Common myeloid progenitor, CD34-positive (primary cell): ENCODE data around the gene ALDH16A1.

Source experiments
- CTCF ChIA-PET: fragments of 350-600 bp; sonication (Branson Sonifier 250); formaldehyde crosslinking; loops from one replicate; lab custom pipeline; 2021; ENCODE audit warnings: antibody characterized with exemption; lab: Charles Lee
- POLR2A ChIA-PET: fragments of 350-600 bp; sonication (Branson Sonifier 250); formaldehyde crosslinking; loops from one replicate; lab custom pipeline; 2021; ENCODE audit warnings: antibody characterized with exemption; lab: Charles Lee
- DNase-seq, 3 donors: peaks; one replicate each; pipeline versions ENCODE4 v3.0.0 to v3.0.0-alpha.2; 2013
- H3K27ac ChIP-seq, 2 experiments: 1 replicate in 1 of 2; 2 replicates in 1 of 2; pipeline ENCODE4 v1.7.0; 2013; ENCODE audit warnings: inconsistent platforms in 2 of 2, low read length in 2 of 2, mild to moderate bottlenecking in 2 of 2, low read depth in 1 of 2, moderate library complexity in 1 of 2; ENCODE audit not compliant: severe bottlenecking in 2 of 2, insufficient read depth in 1 of 2, poor library complexity in 1 of 2
- H3K27me3 ChIP-seq, 5 experiments: replicated peaks in 2 of 5; 1 replicate in 3 of 5; 2 replicates in 2 of 5; pipeline versions ENCODE4 v1.6.1 to v1.7.0; 2013; ENCODE audit warnings: low read length in 4 of 5, mild to moderate bottlenecking in 2 of 5, moderate library complexity in 2 of 5, inconsistent platforms in 1 of 5; ENCODE audit not compliant: insufficient read depth in 5 of 5, control insufficient read depth in 4 of 5
- H3K36me3 ChIP-seq, 4 experiments: 1 replicate in 2 of 4; 2 replicates in 2 of 4; pipeline versions ENCODE4 v1.6.1 to v1.7.0; 2013; ENCODE audit warnings: low read length in 3 of 4, control low read depth in 1 of 4, mild to moderate bottlenecking in 1 of 4; ENCODE audit not compliant: control insufficient read depth in 4 of 4, insufficient read depth in 4 of 4
- H3K4me1 ChIP-seq, 4 experiments: 1 replicate in 3 of 4; 2 replicates in 1 of 4; pipeline versions ENCODE4 v1.6.1 to v1.7.1; 2013; ENCODE audit warnings: low read length in 3 of 4, mild to moderate bottlenecking in 3 of 4, control low read depth in 1 of 4, inconsistent platforms in 1 of 4, moderate library complexity in 1 of 4; ENCODE audit not compliant: control insufficient read depth in 4 of 4, insufficient read depth in 4 of 4; ENCODE audit errors: control extremely low read depth in 1 of 4
- H3K4me3 ChIP-seq, 7 experiments: 1 replicate in 4 of 7; 2 replicates in 3 of 7; pipeline versions ENCODE4 v1.5.1 to v1.7.0; 2013; ENCODE audit warnings: mild to moderate bottlenecking in 7 of 7, low read length in 6 of 7, moderate library complexity in 6 of 7, inconsistent platforms in 2 of 7, low read depth in 2 of 7, control low read depth in 1 of 7; ENCODE audit not compliant: insufficient read depth in 4 of 7, control insufficient read depth in 1 of 7; ENCODE audit errors: extremely low read depth in 1 of 7
- H3K9me3 ChIP-seq, 5 experiments: 1 replicate in 4 of 5; 2 replicates in 1 of 5; pipeline versions ENCODE4 v1.6.1 to v1.7.1; 2013; ENCODE audit warnings: low read length in 4 of 5, mild to moderate bottlenecking in 2 of 5, inconsistent platforms in 1 of 5, low read depth in 1 of 5, moderate library complexity in 1 of 5; ENCODE audit not compliant: control insufficient read depth in 4 of 5, insufficient read depth in 2 of 5; ENCODE audit errors: control extremely low read depth in 1 of 5
- WGBS: methylation state at CpG from one replicate; pipeline ENCODE4 v1.1.5; 2013; ENCODE audit not compliant: insufficient coverage; 5-methylcytosine and 5-hydroxymethylcytosine counted together

Gene ALDH16A1

DNA sequence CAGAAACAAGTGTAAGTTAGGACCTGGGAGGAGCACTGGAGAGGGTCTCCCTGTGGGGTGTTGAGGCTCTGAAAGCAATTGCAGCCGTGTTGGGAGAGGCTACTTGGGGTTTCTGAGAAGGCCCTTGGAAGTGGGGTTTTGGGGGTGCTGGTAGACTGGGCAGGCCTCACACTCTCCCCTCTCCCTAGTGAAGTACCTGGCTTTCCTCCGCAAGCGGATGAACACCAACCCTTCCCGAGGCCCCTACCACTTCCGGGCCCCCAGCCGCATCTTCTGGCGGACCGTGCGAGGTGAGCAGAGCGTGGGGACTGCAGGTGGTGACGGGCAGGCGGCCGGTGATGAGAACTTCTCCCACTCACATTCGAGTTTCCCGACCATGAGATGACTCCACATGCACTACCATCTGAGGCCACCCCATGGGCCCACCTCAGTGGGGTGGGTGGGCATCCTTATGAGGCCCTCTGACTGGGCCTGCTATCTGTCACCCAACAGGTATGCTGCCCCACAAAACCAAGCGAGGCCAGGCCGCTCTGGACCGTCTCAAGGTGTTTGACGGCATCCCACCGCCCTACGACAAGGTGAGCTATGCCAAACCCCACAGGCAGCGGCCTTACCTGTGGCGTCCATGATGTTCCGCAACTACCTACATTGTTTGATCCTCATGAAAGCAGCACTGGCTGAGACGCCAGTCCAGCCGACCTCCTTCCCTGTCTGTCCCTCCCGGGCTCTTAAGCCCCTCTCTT, 37.4 kb downstream of the ALDH16A1 start:
- ChIA-PET POLR2A (no interaction called here), CTCF (no interaction called here)
- H3K4me3 ChIP-seq: peak overlapping the region in 1 of 7 experiments; percentile 89
- 93% methylated on average over 26 of the region's 27 CpGs for WGBS
- peak overlapping the region in 1 of 2 experiments; percentile 99 for H3K27ac ChIP-seq
- peaks cover 12 to 28% (median 19%) of the 10 kb centered on the region in 4 experiments for H3K4me1 ChIP-seq
- no peak for DNase-seq
- H3K27me3 ChIP-seq: no peaks in the 10 kb centered on the region
- H3K9me3 ChIP-seq: no peaks in the 10 kb centered on the region
- peaks cover 7 to 45% (median 38%) of the 10 kb centered on the region in 4 experiments for H3K36me3 ChIP-seq

DNA sequence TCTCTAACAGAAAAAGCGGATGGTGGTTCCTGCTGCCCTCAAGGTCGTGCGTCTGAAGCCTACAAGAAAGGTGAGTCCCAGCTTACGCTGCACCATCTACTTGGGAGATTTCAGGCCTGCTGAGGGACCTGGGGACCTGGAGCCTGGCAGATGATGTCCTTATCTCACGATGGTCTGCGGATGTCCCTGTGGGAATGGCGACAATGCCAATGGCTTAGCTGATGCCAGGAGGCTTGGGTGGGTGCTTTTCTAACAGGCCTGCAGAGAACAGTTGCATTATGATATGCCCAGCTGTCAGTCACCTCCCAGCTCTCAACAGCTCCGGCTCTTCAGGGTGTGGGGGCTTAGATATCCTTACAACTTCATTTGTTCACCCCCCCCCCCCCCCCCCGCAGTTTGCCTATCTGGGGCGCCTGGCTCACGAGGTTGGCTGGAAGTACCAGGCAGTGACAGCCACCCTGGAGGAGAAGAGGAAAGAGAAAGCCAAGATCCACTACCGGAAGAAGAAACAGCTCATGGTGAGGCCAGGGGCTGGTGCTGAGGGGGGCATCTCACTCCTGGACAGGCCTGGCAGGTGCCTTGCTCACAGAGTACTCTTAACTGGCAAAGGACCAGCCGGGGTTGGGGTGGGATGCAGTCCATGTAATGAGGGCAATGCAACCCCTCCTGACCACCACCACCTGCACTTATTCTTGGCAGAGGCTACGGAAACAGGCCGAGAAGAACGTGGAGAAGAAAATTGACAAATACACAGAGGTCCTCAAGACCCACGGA, 38.2 kb downstream of the ALDH16A1 start:
- WGBS: 87% methylated on average over 12 of the region's 17 CpGs
- Histone ChIP-seq H3K27me3 (no peaks in the 10 kb centered on the region), H3K36me3 (peaks cover 7 to 45% (median 38%) of the 10 kb centered on the region in 4 experiments), H3K27ac (no peak overlapping the region), H3K4me3 (no peak overlapping the region), H3K4me1 (peaks cover 12 to 29% (median 20%) of the 10 kb centered on the region in 4 experiments), H3K9me3 (no peaks in the 10 kb centered on the region)
- ChIA-PET CTCF (interaction anchor here (0.6 kb wide), 1 partner anchor 79 kb away, joined by 3 read pairs; no protein-coding TSS in a partner anchor), POLR2A (interaction anchor here (0.6 to 1.3 kb wide), 2 partner anchors 13 to 113 kb away, joined by 3 to 6 read pairs; no protein-coding TSS in a partner anchor)
- no peak for DNase-seq

DNA sequence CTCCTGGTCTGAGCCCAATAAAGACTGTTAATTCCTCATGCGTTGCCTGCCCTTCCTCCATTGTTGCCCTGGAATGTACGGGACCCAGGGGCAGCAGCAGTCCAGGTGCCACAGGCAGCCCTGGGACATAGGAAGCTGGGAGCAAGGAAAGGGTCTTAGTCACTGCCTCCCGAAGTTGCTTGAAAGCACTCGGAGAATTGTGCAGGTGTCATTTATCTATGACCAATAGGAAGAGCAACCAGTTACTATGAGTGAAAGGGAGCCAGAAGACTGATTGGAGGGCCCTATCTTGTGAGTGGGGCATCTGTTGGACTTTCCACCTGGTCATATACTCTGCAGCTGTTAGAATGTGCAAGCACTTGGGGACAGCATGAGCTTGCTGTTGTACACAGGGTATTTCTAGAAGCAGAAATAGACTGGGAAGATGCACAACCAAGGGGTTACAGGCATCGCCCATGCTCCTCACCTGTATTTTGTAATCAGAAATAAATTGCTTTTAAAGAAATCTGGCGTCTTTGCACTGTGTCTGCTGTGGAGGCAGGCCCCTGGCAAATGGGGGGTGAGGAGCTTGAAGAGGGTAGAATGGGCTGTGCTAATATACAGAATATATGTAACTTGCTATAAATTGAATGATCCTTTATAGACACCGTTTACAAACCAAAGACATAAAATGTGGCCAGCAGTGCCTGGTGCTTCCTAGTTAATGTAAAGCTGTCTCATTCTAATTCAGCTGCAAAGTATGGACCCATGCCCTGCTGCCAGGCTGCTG, 39.0 kb downstream of the ALDH16A1 start:
- 91% methylated on average over 3 of the region's 7 CpGs for WGBS
- POLR2A ChIA-PET: interaction anchor here (1.3 kb wide), 1 partner anchor 13 kb away, joined by 3 read pairs; no protein-coding TSS in a partner anchor
- CTCF ChIA-PET: interaction anchor here (0.5 to 1.1 kb wide), 4 partner anchors 11 to 36 kb away, joined by 3 read pairs; partner anchors contain the start of gene RCN3

DNA sequence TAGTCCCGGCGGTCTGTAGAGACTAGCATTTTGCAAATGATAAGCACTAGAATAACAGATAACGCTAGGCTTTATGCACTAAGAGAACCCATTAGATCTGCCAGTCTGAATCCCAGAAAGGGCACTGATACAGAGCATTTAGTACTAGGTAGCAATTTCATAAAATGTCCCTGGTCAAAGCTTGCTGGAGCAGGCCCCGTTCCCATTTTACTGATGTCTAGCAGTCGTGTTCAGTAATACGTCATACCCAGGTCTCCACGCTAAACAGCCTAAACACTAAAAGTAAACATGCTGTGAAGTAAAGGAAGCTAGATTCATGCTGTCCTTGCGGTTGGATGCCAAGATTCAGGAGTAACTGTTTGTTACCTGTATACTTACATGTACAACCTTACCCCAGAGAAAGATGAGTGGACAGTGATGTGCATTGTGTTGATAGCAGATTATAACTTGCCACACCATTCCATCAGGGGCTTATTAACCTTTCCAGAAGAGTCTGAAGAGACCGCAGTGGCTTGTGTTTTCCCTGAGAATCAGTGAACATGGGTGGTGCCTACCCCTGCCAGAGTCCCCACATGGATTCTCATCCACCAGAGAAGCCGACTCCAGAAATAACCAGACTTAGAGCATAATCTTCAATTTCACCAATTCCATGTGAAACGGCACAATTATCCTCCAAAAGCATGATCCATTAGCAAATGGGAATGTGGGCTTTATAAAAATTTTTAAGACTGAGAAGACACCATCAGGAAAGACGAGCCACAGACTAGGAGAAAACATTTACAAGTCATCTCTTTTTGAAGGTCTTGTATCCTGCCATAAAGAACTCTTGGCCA, 39.8 kb downstream of the ALDH16A1 start:
- Histone ChIP-seq H3K27me3 (no peaks in the 10 kb centered on the region), H3K36me3 (peaks cover 7 to 52% (median 44%) of the 10 kb centered on the region in 4 experiments), H3K4me1 (peaks cover 16 to 39% (median 30%) of the 10 kb centered on the region in 4 experiments), H3K9me3 (no peaks in the 10 kb centered on the region), H3K4me3 (no peak overlapping the region), H3K27ac (no peak overlapping the region)
- no peak for DNase-seq
- 96% methylated on average over 6 of the region's 12 CpGs for WGBS
- CTCF ChIA-PET: interaction anchor here (0.9 to 1.1 kb wide), 3 partner anchors 12 to 21 kb away, joined by 3 read pairs; no protein-coding TSS in a partner anchor
- POLR2A ChIA-PET: interaction anchor here (1.1 to 1.3 kb wide), 2 partner anchors 9 to 14 kb away, joined by 3 to 4 read pairs; no protein-coding TSS in a partner anchor

More for the DNA sequence above, 39.0 kb downstream of the ALDH16A1 start:
- peaks cover 12 to 32% (median 23%) of the 10 kb centered on the region in 4 experiments for H3K4me1 ChIP-seq
- no peak for DNase-seq
- H3K36me3 ChIP-seq: peaks cover 7 to 45% (median 38%) of the 10 kb centered on the region in 4 experiments
- H3K4me3 ChIP-seq: no peak overlapping the region
- no peaks in the 10 kb centered on the region for H3K27me3 ChIP-seq
- no peak overlapping the region for H3K27ac ChIP-seq
- no peaks in the 10 kb centered on the region for H3K9me3 ChIP-seq

DNA sequence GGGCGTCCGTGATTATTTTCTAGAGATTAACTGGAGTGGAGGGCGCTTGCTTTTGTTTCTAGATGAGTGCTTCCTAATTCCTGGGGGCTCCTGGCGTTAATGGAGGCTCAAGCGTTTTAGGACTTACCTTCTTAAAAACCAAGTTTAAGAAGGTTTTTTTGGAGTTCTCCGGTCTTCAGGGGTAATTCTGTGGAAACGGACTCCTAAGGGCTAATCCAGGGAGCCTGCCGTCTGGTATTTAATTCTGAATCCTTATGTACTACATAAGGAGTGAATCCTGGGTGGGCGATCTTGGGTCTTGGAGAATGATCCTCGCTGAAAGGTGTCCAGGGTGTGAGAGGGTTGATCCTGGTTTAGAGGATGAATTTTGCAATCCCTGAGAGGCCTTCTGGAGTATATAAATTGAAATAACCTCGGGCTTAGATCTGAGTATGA, 43.6 kb downstream of the ALDH16A1 start:
- H3K4me1 ChIP-seq: peaks cover 12 to 54% (median 48%) of the 10 kb centered on the region in 4 experiments
- POLR2A ChIA-PET: interaction anchor here (0.5 to 1.4 kb wide), 4 partner anchors 9 to 380 kb away, joined by 3 to 9 read pairs (median 4); partner anchors contain the start of genes AKT1S1 and RPL13A

More for the DNA sequence above, 43.6 kb downstream of the ALDH16A1 start:
- H3K4me3 ChIP-seq: peak overlapping the region; percentile 75 to 100 (median 91)
- peaks cover 2 to 44% (median 41%) of the 10 kb centered on the region in 4 experiments for H3K36me3 ChIP-seq
- no peaks in the 10 kb centered on the region for H3K9me3 ChIP-seq
- CTCF ChIA-PET: interaction anchor here (2.5 kb wide), 1 partner anchor 12 kb away, joined by 9 read pairs; no protein-coding TSS in a partner anchor
- DNase-seq: no peak
- H3K27ac ChIP-seq: peak overlapping the region; percentile 97 to 99
- H3K27me3 ChIP-seq: no peaks in the 10 kb centered on the region
- 0% methylated on average over 9 of the region's 11 CpGs for WGBS
